GM18519 (cell line): ENCODE measurements around the gene ALG5.

Experiments used
- ATAC-seq: cut with Tn5 transposase; IDR thresholded peaks from one replicate; pipeline ENCODE4 v1.9.1; 2021; ENCODE audit warnings: mild to moderate bottlenecking, moderate library complexity; ENCODE audit not compliant: unreplicated experiment, low FRiP score

ALG5 gene

GRCh38 chr13:36918246-36919131 lies 80.7 kb downstream of the ALG5 start:
- no peak for ATAC-seq

GRCh38 chr13:36917311-36917710 lies 81.8 kb downstream of the ALG5 start:
- no peak for ATAC-seq

- no peak for ATAC-seq
Measured at GRCh38 chr13:36915896-36916640, 83.1 kb downstream of the ALG5 start.

- no peak for ATAC-seq
Measured at GRCh38 chr13:36915106-36915505, 84.0 kb downstream of the ALG5 start.

GRCh38 chr13:36914648-36915047 lies 84.5 kb downstream of the ALG5 start:
- ATAC-seq, result no peak

- ATAC-seq, result no peak
Measured at GRCh38 chr13:36913463-36913862, 85.7 kb downstream of the ALG5 start.

- ATAC-seq, result no peak
Measured at GRCh38 chr13:36912973-36913372, 86.2 kb downstream of the ALG5 start.

GRCh38 chr13:36912369-36912768 lies 86.8 kb downstream of the ALG5 start:
- no peak for ATAC-seq

GRCh38 chr13:36910545-36910944 lies 88.6 kb downstream of the ALG5 start:
- no peak for ATAC-seq

- ATAC-seq, result no peak
Measured at GRCh38 chr13:36907821-36908220, 91.3 kb downstream of the ALG5 start.

- no peak for ATAC-seq
Measured at GRCh38 chr13:36907266-36907665, 91.9 kb downstream of the ALG5 start.

- ATAC-seq, result no peak
Measured at GRCh38 chr13:36905944-36906343, 93.2 kb downstream of the ALG5 start.

GRCh38 chr13:36903925-36904595 lies 95.1 kb downstream of the ALG5 start:
- no peak for ATAC-seq
